Stimulated activated CD8-positive, alpha-beta memory T cell treated with anti-CD3 and anti-CD28 coated beads, Interleukin-7, amount 100 ng/mL, for 1 hour (primary cell): ENCODE data around the gene PRKAR1B.

Experiments
- DNase-seq, 2 donors: peaks; one replicate each; pipeline ENCODE4 v3.0.0-alpha.2; 2020; ENCODE audit warnings: low read depth in 2 of 2

PRKAR1B gene

GRCh38 chr7:727104-727805, at the start of gene PRKAR1B:
Gene PRKAR1B, minus strand, starts transcription at chr7:727281. Its CDS starts 15,776 bp downstream, at chr7:711505.
- DNase-seq, result no peak

- DNase-seq, result no peak
These were observed 49.3 kb upstream of the PRKAR1B start for GRCh38 chr7:776381-776780.

GRCh38 chr7:774161-775109, 47.4 kb upstream of the PRKAR1B start:
- DNase-seq, result peak; percentile 27 to 45

GRCh38 chr7:773622-773915, 46.5 kb upstream of the PRKAR1B start:
- DNase-seq, result no peak

- DNase-seq, result no peak
These were observed 46.0 kb upstream of the PRKAR1B start for GRCh38 chr7:772861-773621.

- no peak for DNase-seq
These were observed 45.3 kb upstream of the PRKAR1B start for GRCh38 chr7:772392-772791.

GRCh38 chr7:772005-772294, 44.9 kb upstream of the PRKAR1B start:
- no peak for DNase-seq

GRCh38 chr7:771234-772004, 44.3 kb upstream of the PRKAR1B start:
- DNase-seq, result no peak

- no peak for DNase-seq
These were observed 43.7 kb upstream of the PRKAR1B start for GRCh38 chr7:770741-771166.

- DNase-seq, result no peak
These were observed 43.3 kb upstream of the PRKAR1B start for GRCh38 chr7:770336-770735.

GRCh38 chr7:768881-769504, 41.9 kb upstream of the PRKAR1B start:
- DNase-seq, result no peak

- DNase-seq, result no peak
These were observed 41.1 kb upstream of the PRKAR1B start for GRCh38 chr7:767941-768731.

GRCh38 chr7:767580-767940, 40.5 kb upstream of the PRKAR1B start:
- no peak for DNase-seq

- DNase-seq, result no peak
These were observed 38.3 kb upstream of the PRKAR1B start for GRCh38 chr7:765383-765782.

- no peak for DNase-seq
These were observed 36.7 kb upstream of the PRKAR1B start for GRCh38 chr7:763762-764161.

- DNase-seq, result no peak
These were observed 35.8 kb upstream of the PRKAR1B start for GRCh38 chr7:762885-763284.

GRCh38 chr7:761631-762030, 34.5 kb upstream of the PRKAR1B start:
- DNase-seq, result no peak

- no peak for DNase-seq
These were observed 34.0 kb upstream of the PRKAR1B start for GRCh38 chr7:761101-761500.

GRCh38 chr7:760006-760405, 32.9 kb upstream of the PRKAR1B start:
- DNase-seq, result no peak

GRCh38 chr7:759569-759968, 32.5 kb upstream of the PRKAR1B start:
- no peak for DNase-seq

GRCh38 chr7:757741-758163, 30.7 kb upstream of the PRKAR1B start:
- no peak for DNase-seq
